Stomach (tissue), 9 donors: Measurements from ENCODE around the gene RFT1. TPM values are rescaled to one million over a fixed set of nuclear protein-coding genes. Genes with fewer than 3 reads are reported as not detected.

ENCODE experiments used
- DNase-seq, 2 donors: peaks; one replicate each; pipeline versions ENCODE4 v3.0.0 to v3.0.0-alpha.2; 2013 to 2019
- H3K27ac ChIP-seq, 5 donors: fragments of 200-600 bp in 4 of 5; sonication (generic) in 4 of 5; one replicate each; pipeline ENCODE4 v1.5.1; 2013 to 2019; ENCODE audit warnings: mild to moderate bottlenecking in 1 of 5, moderate library complexity in 1 of 5
- H3K27me3 ChIP-seq, 3 donors: fragments of 200-600 bp; sonication (generic); one replicate each; pipeline ENCODE4 v1.5.1; 2017 to 2019; ENCODE audit warnings: mixed run types in 1 of 3
- H3K36me3 ChIP-seq, 4 donors: fragments of 200-600 bp; sonication (generic); 1 replicate in 3 of 4; 2 replicates in 1 of 4; pipeline ENCODE4 v1.5.1; 2016 to 2019
- H3K4me1 ChIP-seq, 4 donors: fragments of 200-600 bp; sonication (generic); one replicate each; pipeline ENCODE4 v1.5.1; 2016 to 2019
- H3K4me3 ChIP-seq, 4 donors: fragments of 200-600 bp; sonication (generic) in 3 of 4; one replicate each; pipeline ENCODE4 v1.5.1; 2016 to 2019; ENCODE audit warnings: mild to moderate bottlenecking in 1 of 4
- H3K9me3 ChIP-seq, 4 donors: fragments of 200-600 bp; sonication (generic); one replicate each; pipeline ENCODE4 v1.5.1; 2016 to 2019
- CTCF ChIP-seq, 7 experiments: fragments of 450-650 bp in 4 of 7; fragments of 200-600 bp in 3 of 7; sonication (generic) in 3 of 7; IDR thresholded peaks; one replicate each; pipeline ENCODE4 v1.5.1; 2016 to 2019; ENCODE audit warnings: antibody characterized with exemption in 7 of 7, control low read depth in 2 of 7, mild to moderate bottlenecking in 1 of 7
- EP300 ChIP-seq: sonication (generic); formaldehyde crosslinking; IDR thresholded peaks from one replicate; pipeline ENCODE4 v1.6.1; 2017; ENCODE audit warnings: antibody characterized with exemption
- POLR2A ChIP-seq, 4 donors: fragments of 450-650 bp; IDR thresholded peaks; one replicate each; pipeline ENCODE4 v1.6.1; 2016; ENCODE audit warnings: antibody characterized with exemption in 4 of 4, control low read depth in 2 of 4, mild to moderate bottlenecking in 1 of 4, moderate library complexity in 1 of 4
- POLR2AphosphoS5 ChIP-seq, 3 donors: sonication (generic); formaldehyde crosslinking; IDR thresholded peaks; one replicate each; pipeline ENCODE4 v1.6.1; 2016; ENCODE audit warnings: antibody characterized with exemption in 3 of 3
- WGBS, 5 donors: extraction: QIAGEN DNeasy Blood & Tissue Kit in 3 of 5; methylation state at CpG; one replicate each; pipeline versions ENCODE4 v1.1.5 to v1.1.7; 2013 to 2018; 5-methylcytosine and 5-hydroxymethylcytosine counted together
- intact Hi-C: fragments of 100-400 bp; cut with DNase I; formaldehyde crosslinking; loops from one replicate; pipeline ENCODE4 v1.15.1; 2023; ENCODE audit warnings: low total_unique reads
- polyA plus RNA-seq, 3 donors: library from polyadenylated mRNA; stranded (reverse); fragments of 200-250 nt; gene quantifications; one replicate each; pipeline ENCODE4 v1.2.3, GENCODE V29; 2013
- total RNA-seq, 5 donors: library from RNA; depleted of rRNA; stranded (reverse); fragments of >200 nt; gene quantifications; one replicate each; pipeline versions ENCODE4 v1.1.0 to v1.2.3, GENCODE V29; 2014 to 2016
- donor health status: healthy with polysubstance abuse.
- donor health status: Bipolar disorder and iron deficiency.
- donor health status: healthy.

The RFT1 gene
- total and polyA plus RNA-seq, 8 donors = 3.3 to 16.8 (median 7.6) TPM; not detected in 1

GRCh38 chr3:53166781-53167291 lies 36.6 kb upstream of the RFT1 start:
- H3K27ac ChIP-seq = peak overlapping the region; percentile 33 to 77 (median 49)
- H3K4me1 ChIP-seq = peaks cover 63 to 100% (median 95%) of the 10 kb centered on the region in 4 donors
- no peaks in the 10 kb centered on the region for H3K9me3 ChIP-seq
- H3K27me3 ChIP-seq = no peaks in the 10 kb centered on the region
- 16 to 34% (median 27%) methylated on average over 5 to 9 of the region's 9 CpGs for WGBS, 5 donors
- intact Hi-C loops = no loop called here
- H3K4me3 ChIP-seq = peak overlapping the region in 2 of 4 donors; percentile 23 to 31
- H3K36me3 ChIP-seq = peaks cover 0 to 16% (median 10%) of the 10 kb centered on the region in 4 donors
- TF ChIP-seq POLR2AphosphoS5 (IDR thresholded peaks at IDR 0.05) (peak in 1 of 3 donors; percentile 28), CTCF (IDR thresholded peaks at IDR 0.05) (no peak)
- DNase-seq = peak; percentile 57 to 70

DNA sequence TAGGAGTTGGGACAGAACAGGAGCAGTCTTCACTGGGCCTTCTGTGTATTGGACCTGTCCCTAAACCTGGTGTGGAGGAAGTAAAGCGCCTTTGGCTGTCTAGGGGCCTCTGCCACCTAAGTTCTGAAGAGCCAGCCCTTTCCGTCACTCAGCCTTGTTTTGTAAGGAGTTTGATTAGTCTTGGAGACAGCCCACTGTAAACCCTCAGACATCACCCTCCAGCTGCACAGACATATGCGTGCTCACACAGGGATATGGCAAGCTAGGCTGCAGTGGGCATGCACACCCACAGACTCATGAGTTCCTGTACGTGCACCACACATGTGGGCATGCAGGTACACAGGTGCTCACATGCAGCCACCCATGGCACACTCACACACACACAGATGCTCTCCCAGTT lies 36.0 kb upstream of the RFT1 start:
- no peak for TF ChIP-seq POLR2AphosphoS5 (IDR thresholded peaks at IDR 0.05)
- TF ChIP-seq EP300 = no peak
- no peak for TF ChIP-seq CTCF (IDR thresholded peaks at IDR 0.05)
- no peak for TF ChIP-seq POLR2A (IDR thresholded peaks at IDR 0.05)
- Histone ChIP-seq H3K36me3 (peaks cover 0 to 16% (median 8%) of the 10 kb centered on the region in 4 donors), H3K4me3 (peak overlapping the region in 1 of 4 donors; percentile 31), H3K27me3 (no peaks in the 10 kb centered on the region), H3K9me3 (no peaks in the 10 kb centered on the region), H3K4me1 (peaks cover 57 to 94% (median 89%) of the 10 kb centered on the region in 4 donors), H3K27ac (peak overlapping the region in 4 of 5 donors; percentile 33 to 77 (median 64))
- WGBS, 5 donors = 67 to 90% (median 89%) methylated on average over 3 to 4 of the region's 4 CpGs
- intact Hi-C loops = no loop called here
- DNase-seq = no peak

GRCh38 chr3:53164911-53165310 lies 34.7 kb upstream of the RFT1 start:
- H3K9me3 ChIP-seq = no peaks in the 10 kb centered on the region
- no peaks in the 10 kb centered on the region for H3K27me3 ChIP-seq
- DNase-seq = peak in 1 of 2 donors; percentile 58
- intact Hi-C loops = no loop called here
- H3K36me3 ChIP-seq = peaks cover 0 to 14% (median 6%) of the 10 kb centered on the region in 4 donors
- TF ChIP-seq CTCF (IDR thresholded peaks at IDR 0.05) = no peak
- TF ChIP-seq POLR2AphosphoS5 (IDR thresholded peaks at IDR 0.05) = no peak
- no peak for TF ChIP-seq EP300
- no peak for TF ChIP-seq POLR2A (IDR thresholded peaks at IDR 0.05)
- no peak overlapping the region for H3K4me3 ChIP-seq
- peak overlapping the region in 4 of 5 donors; percentile 1 to 71 (median 37) for H3K27ac ChIP-seq
- 36 to 57% (median 50%) methylated on average over 8 to 9 of the region's 9 CpGs for WGBS, 5 donors
- H3K4me1 ChIP-seq = peaks cover 50 to 88% (median 84%) of the 10 kb centered on the region in 4 donors

DNA sequence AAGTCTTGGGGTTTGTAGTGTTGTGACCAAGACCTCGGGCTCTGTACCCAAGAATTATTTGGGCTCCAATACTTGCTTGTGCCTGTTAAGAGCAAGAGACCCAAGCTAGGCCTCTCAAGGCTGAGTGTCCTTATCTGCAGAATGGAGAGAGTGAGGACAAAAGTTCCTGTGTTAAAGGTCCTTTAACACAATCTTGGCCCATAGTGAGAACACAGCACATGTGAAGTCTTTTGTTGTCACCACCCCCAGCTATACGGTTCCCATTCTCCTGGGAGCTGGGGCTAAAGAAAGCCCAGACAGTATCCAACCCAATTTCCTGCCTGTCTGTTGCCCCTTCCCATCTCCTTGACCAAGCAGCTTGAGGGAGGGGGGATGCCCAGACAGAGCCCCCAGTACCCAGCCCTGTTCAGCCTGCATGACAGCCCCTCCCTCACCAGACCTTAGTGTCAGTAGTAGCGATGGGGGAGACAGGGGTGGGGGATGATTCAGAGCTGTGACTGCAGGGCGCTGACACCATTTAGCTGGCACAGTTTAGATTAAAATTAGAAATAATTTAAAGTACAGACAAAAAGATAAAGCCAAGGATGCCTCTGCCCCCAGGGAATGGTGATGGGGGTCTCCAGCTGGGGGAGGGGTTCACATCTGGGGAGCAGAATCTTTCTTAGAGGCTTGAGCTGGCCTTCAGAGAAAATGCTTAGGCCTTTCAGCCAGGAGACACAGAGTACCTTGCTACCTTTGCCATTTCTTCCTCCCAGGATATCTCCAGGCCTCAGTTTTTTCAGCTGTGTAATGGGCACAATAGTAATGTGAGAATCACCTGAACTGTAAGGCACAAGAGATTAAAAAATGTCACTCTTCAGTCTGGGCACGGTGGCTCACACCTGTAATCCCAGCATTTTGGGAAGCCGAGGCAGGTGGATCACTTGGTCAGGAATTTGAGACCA lies 33.5 kb upstream of the RFT1 start:
- TF ChIP-seq CTCF (IDR thresholded peaks at IDR 0.05) (no peak), POLR2A (IDR thresholded peaks at IDR 0.05) (no peak), EP300 (no peak), POLR2AphosphoS5 (IDR thresholded peaks at IDR 0.05) (no peak)
- Histone ChIP-seq H3K9me3 (no peaks in the 10 kb centered on the region), H3K4me1 (peaks cover 55 to 88% (median 85%) of the 10 kb centered on the region in 4 donors), H3K27me3 (no peaks in the 10 kb centered on the region), H3K36me3 (peaks cover 0 to 14% (median 6%) of the 10 kb centered on the region in 4 donors), H3K4me3 (peak overlapping the region in 3 of 4 donors; percentile 84 to 92 (median 91)), H3K27ac (peak overlapping the region; percentile 91 to 96 (median 95))
- intact Hi-C loops = no loop called here
- WGBS, 5 donors = 67 to 72% (median 69%) methylated on average over 6 of the region's 6 CpGs
- peak in 1 of 2 donors; percentile 65 for DNase-seq
